ENCODE results near the gene NEDD4L.

Gene NEDD4L

GRCh38 chr18:58096658-58097057, 52.6 kb downstream of the NEDD4L start:
- no peak for DNase-seq

GRCh38 chr18:58097121-58097906, 53.3 kb downstream of the NEDD4L start:
- no peak for DNase-seq

- DNase-seq, result no peak
Observed at GRCh38 chr18:58097907-58098166, 53.8 kb downstream of the NEDD4L start.

- DNase-seq, result no peak
Observed at GRCh38 chr18:58098706-58099105, 54.7 kb downstream of the NEDD4L start.

GRCh38 chr18:58100154-58100553, 56.1 kb downstream of the NEDD4L start:
- DNase-seq, result no peak

- DNase-seq, result no peak
Observed at GRCh38 chr18:58101291-58101794, 57.3 kb downstream of the NEDD4L start.

GRCh38 chr18:58102018-58102417, 58.0 kb downstream of the NEDD4L start:
- no peak for DNase-seq

- DNase-seq, result no peak
Observed at GRCh38 chr18:58102875-58103274, 58.8 kb downstream of the NEDD4L start.

GRCh38 chr18:58103339-58103985, 59.4 kb downstream of the NEDD4L start:
- no peak for DNase-seq

- no peak for DNase-seq
Observed at GRCh38 chr18:58104096-58104495, 60.1 kb downstream of the NEDD4L start.

- DNase-seq, result no peak
Observed at GRCh38 chr18:58105206-58105887, 61.3 kb downstream of the NEDD4L start.

- no peak for DNase-seq
Observed at GRCh38 chr18:58105888-58106260, 61.8 kb downstream of the NEDD4L start.

GRCh38 chr18:58106289-58107070, 62.5 kb downstream of the NEDD4L start:
- no peak for DNase-seq

GRCh38 chr18:58109256-58109655, 65.2 kb downstream of the NEDD4L start:
- no peak for DNase-seq

- DNase-seq, result no peak
Observed at GRCh38 chr18:58110398-58110797, 66.4 kb downstream of the NEDD4L start.

GRCh38 chr18:58112174-58112573, 68.1 kb downstream of the NEDD4L start:
- no peak for DNase-seq

GRCh38 chr18:58113337-58113736, 69.3 kb downstream of the NEDD4L start:
- DNase-seq, result no peak

- no peak for DNase-seq
Observed at GRCh38 chr18:58114766-58115165, 70.7 kb downstream of the NEDD4L start.

GRCh38 chr18:58116818-58117217, 72.8 kb downstream of the NEDD4L start:
- DNase-seq, result no peak

- no peak for DNase-seq
Observed at GRCh38 chr18:58117786-58118403, 73.9 kb downstream of the NEDD4L start.

- DNase-seq, result no peak
Observed at GRCh38 chr18:58118536-58118935, 74.5 kb downstream of the NEDD4L start.

- no peak for DNase-seq
Observed at GRCh38 chr18:58119819-58120218, 75.8 kb downstream of the NEDD4L start.

- no peak for DNase-seq
Observed at GRCh38 chr18:58124475-58124874, 80.4 kb downstream of the NEDD4L start.
